ENCODE results near the gene ASRGL1. TPM values are rescaled to one million over a fixed set of nuclear protein-coding genes. Genes with fewer than 3 reads are reported as not detected.
"Not testable (repeated sequence)": the region's sequence is repeated elsewhere in the genome, so short reads cannot be mapped to it uniquely, and the experiment has no call there.

Gene ASRGL1
- total RNA-seq, 1 donor: 0.18 TPM

- H3K4me3 ChIP-seq (ENCODE audit: low read depth, low read length): no peak overlapping the region
- TF ChIP-seq, protein P1, sequence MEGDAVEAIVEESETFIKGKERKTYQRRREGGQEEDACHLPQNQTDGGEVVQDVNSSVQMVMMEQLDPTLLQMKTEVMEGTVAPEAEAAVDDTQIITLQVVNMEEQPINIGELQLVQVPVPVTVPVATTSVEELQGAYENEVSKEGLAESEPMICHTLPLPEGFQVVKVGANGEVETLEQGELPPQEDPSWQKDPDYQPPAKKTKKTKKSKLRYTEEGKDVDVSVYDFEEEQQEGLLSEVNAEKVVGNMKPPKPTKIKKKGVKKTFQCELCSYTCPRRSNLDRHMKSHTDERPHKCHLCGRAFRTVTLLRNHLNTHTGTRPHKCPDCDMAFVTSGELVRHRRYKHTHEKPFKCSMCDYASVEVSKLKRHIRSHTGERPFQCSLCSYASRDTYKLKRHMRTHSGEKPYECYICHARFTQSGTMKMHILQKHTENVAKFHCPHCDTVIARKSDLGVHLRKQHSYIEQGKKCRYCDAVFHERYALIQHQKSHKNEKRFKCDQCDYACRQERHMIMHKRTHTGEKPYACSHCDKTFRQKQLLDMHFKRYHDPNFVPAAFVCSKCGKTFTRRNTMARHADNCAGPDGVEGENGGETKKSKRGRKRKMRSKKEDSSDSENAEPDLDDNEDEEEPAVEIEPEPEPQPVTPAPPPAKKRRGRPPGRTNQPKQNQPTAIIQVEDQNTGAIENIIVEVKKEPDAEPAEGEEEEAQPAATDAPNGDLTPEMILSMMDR (IDR thresholded peaks at IDR 0.05; ENCODE audit: insufficient read depth, low read length): no peak
- no peak for DNase-seq (ENCODE audit: low read depth)
Observed at GRCh38 chr11:62358273-62358672, 21.0 kb downstream of the ASRGL1 start.

DNA sequence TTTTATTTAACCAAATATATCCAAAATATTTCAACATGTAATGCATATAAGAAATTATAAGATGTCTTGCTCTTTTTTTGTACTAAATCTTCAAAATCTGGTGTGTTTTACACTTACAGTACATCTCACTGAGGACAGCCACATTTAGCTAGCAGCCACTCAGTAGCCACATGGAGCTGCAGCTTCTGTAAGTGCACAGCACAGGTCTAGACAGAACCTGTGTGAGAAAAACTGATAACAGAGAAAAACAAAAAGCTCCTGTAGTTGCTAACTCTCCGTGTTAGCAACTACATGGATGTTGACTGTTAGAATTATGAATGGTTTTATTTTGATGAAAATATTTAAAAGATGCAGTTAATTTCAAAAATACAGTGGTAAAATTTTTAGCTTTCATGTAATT is 22.2 kb downstream of the ASRGL1 start:
- no peak for DNase-seq (ENCODE audit: low read depth)
- no peak overlapping the region for H3K4me3 ChIP-seq (ENCODE audit: low read depth, low read length)
- TF ChIP-seq, protein P1 (IDR thresholded peaks at IDR 0.05; ENCODE audit: insufficient read depth, low read length): no peak

- TF ChIP-seq, protein P1 (IDR thresholded peaks at IDR 0.05; ENCODE audit: insufficient read depth, low read length): no peak
- H3K4me3 ChIP-seq (ENCODE audit: low read depth, low read length): no peak overlapping the region
- DNase-seq (ENCODE audit: low read depth): no peak
Observed at GRCh38 chr11:62360685-62361084, 23.4 kb downstream of the ASRGL1 start.

DNA sequence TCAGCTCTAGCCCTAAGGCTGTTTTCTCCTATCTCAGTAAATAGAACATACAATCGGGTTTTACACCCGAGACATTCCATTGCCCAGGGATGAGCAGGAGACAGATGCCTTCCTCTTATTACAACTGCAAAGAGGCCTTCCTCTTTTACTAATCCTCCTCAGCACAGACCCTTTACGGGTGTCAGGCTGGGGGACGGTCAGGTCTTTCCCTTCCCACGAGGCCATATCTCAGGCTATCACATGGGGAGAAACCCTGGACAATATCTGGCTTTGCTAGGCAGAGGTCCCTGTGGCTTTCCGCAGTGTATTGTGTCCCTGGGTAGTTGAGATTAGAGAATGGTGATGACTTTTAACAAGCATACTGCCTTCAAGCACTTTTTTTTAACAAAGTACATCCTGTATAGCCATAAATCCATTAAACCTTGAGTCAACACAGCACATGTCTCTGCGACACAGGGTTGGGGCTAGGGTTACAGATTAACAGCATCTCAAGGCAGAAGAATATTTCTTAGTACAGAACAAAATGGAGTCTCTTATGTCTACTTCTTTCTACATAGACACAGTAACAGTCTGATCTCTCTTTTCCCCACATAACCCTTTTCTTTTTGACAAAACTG is 31.7 kb downstream of the ASRGL1 start:
- DNase-seq (ENCODE audit: low read depth); H3K4me3 ChIP-seq (ENCODE audit: low read depth, low read length): not testable (repeated sequence)

GRCh38 chr11:62370743-62371440 is 33.6 kb downstream of the ASRGL1 start:
- H3K4me3 ChIP-seq (ENCODE audit: low read depth, low read length): no peak overlapping the region
- no peak for DNase-seq (ENCODE audit: low read depth)
- TF ChIP-seq, protein P1 (IDR thresholded peaks at IDR 0.05; ENCODE audit: insufficient read depth, low read length): no peak

DNA sequence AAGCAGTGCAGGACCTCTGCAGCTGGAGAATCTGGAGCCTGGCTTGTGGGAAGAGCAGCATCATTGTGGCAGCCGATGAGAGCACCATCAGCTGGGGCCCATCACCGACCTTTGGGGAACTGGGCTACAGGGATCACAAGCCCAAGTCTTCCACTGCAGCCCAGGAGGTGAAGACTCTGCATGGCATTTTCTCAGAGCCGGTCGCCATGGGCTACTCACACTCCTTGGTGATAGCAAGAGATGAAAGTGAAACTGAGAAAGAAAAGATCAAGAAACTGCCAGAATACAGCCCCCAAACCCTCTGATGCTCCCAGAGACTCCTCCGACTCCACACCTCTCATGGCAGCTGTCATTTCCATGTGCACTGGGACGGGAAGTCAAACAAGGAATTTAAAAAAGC is 35.6 kb downstream of the ASRGL1 start:
- H3K4me3 ChIP-seq (ENCODE audit: low read depth, low read length): no peak overlapping the region
- TF ChIP-seq, protein P1 (IDR thresholded peaks at IDR 0.05; ENCODE audit: insufficient read depth, low read length): no peak
- DNase-seq (ENCODE audit: low read depth): no peak

DNA sequence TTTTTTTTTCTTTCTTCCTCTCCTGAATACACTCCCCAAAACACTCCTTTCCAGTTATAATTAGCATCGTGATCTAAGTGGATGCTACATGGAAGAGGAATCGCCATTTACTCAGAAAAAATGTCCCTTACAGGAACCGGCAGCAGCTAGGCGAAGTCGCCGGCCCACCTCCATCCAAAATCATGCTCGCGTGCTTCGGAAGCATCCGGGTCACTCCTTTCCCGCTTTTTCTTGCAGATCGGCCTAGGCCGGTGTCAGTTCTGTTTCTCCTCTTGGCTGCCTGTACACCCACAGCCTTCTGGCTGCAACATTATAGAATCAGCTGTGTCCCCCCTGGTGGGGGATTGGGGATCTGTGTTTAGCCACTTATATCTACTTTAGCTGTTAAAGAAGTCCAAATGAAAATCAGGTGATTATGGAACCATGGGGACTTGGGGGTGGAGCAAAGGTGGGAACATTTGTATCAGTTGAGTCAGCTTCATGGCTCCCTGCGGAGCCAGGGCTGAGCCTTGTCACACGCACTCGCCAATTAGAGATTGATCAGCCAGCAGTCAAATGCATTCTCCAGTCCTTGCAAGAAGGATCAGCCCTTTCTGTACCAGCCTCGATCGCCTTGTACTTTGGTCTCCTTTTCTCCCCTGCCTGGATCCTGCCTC is 36.3 kb downstream of the ASRGL1 start:
- H3K4me3 ChIP-seq (ENCODE audit: low read depth, low read length): no peak overlapping the region
- DNase-seq (ENCODE audit: low read depth): no peak
- TF ChIP-seq, protein P1 (IDR thresholded peaks at IDR 0.05; ENCODE audit: insufficient read depth, low read length): no peak
